Left ventricle myocardium inferior (tissue), 1 donor: ENCODE results near the gene PSMC3. TPM values are rescaled to one million over a fixed set of nuclear protein-coding genes. Genes with fewer than 3 reads are reported as not detected.

Source experiments
- DNase-seq: peaks from one replicate; pipeline ENCODE4 v3.0.0-alpha.2; 2020
- H3K27ac ChIP-seq: fragments of 200-600 bp; replicated peaks from 2 replicates; pipeline ENCODE4 v1.8.0; 2021
- H3K27me3 ChIP-seq: fragments of 200-600 bp; 2 replicates; pipeline ENCODE4 v1.8.0; 2021; ENCODE audit warnings: low read depth
- H3K36me3 ChIP-seq: fragments of 200-600 bp; 2 replicates; pipeline ENCODE4 v1.8.0; 2021
- H3K4me1 ChIP-seq: fragments of 200-600 bp; 2 replicates; pipeline ENCODE4 v1.8.0; 2021
- H3K4me3 ChIP-seq: fragments of 200-600 bp; 2 replicates; pipeline ENCODE4 v1.8.0; 2021; ENCODE audit warnings: mild to moderate bottlenecking, moderate library complexity
- H3K9me3 ChIP-seq: fragments of 200-600 bp; replicated peaks from 2 replicates; pipeline ENCODE4 v1.8.0; 2021
- intact Hi-C: fragments of 100-400 bp; cut with micrococcal nuclease; formaldehyde crosslinking; loops from one replicate; pipeline ENCODE4 v1.11.0; 2022
- microRNA-seq: library from miRNA; unstranded; fragments of <30 nt; microRNA quantifications from one replicate; pipeline ENCODE4 v1.2.0, GENCODE V29; 2020
- total RNA-seq: library from RNA; stranded (reverse); fragmentation: NEBNext Ultra II Directional; extraction: Animal tissue kit (Norgen Biotek cat#: 25700); gene quantifications from one replicate; pipeline ENCODE4 v1.2.1, GENCODE V29; 2021
- TF ChIP-seq, protein P1 (sequence below): fragments of 200-600 bp; IDR thresholded peaks from 2 replicates; pipeline ENCODE4 v1.8.0; 2021; ENCODE audit warnings: antibody characterized with exemption, mild to moderate bottlenecking, borderline replicate concordance
- donor health status: DM: no; HTN: yes; CAD: no; lungs with severe emphysema.

The PSMC3 gene
- total RNA-seq, 1 donor from 2014 or later: 146 TPM

DNA sequence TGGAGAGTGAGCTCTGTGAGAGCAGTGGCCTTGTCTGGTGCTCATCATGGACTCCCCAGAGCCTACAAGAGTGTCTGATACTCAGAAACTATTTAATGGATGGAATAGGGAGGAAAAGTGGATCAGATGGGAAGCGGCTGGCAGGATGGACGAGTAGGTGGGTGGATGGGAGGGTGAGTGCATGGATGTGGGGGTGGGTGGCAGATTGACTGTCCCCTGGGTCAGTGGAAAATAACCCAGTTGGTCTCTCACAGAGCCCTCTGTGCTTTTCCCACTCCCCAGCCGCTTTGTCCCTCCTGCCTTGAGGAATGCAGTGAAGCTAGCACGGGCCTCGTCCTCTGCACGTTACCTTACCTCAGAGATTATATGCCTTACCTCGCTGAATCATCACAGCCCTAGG is 53.8 kb downstream of the PSMC3 start:
- Histone ChIP-seq H3K4me1 (no peaks in the 10 kb centered on the region), H3K36me3 (no peaks in the 10 kb centered on the region), H3K27ac (no peak overlapping the region), H3K27me3 (no peaks in the 10 kb centered on the region), H3K9me3 (no peaks in the 10 kb centered on the region), H3K4me3 (no peak overlapping the region)
- intact Hi-C loops: no loop called here
- no peak for DNase-seq
- TF ChIP-seq, protein P1, sequence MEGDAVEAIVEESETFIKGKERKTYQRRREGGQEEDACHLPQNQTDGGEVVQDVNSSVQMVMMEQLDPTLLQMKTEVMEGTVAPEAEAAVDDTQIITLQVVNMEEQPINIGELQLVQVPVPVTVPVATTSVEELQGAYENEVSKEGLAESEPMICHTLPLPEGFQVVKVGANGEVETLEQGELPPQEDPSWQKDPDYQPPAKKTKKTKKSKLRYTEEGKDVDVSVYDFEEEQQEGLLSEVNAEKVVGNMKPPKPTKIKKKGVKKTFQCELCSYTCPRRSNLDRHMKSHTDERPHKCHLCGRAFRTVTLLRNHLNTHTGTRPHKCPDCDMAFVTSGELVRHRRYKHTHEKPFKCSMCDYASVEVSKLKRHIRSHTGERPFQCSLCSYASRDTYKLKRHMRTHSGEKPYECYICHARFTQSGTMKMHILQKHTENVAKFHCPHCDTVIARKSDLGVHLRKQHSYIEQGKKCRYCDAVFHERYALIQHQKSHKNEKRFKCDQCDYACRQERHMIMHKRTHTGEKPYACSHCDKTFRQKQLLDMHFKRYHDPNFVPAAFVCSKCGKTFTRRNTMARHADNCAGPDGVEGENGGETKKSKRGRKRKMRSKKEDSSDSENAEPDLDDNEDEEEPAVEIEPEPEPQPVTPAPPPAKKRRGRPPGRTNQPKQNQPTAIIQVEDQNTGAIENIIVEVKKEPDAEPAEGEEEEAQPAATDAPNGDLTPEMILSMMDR: no peak

DNA sequence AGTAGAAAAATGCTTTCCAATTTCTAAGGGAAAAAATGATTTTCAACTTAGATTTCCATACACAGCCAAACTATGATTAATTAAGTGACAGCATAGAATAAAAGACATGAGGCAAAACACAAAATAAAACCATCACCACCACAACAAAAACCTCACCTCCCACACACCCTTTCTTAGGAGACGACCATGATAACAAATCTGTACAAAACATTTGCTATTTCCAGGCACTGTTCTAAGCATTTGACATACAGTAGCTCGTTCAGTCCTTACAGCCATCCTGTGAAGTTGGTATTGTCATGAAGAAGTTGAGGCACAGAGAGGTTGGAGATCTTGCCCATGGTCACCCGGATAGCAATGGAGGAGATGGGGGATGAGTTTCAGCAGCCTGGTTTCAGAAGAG is 56.6 kb downstream of the PSMC3 start:
- H3K36me3 ChIP-seq: no peaks in the 10 kb centered on the region
- TF ChIP-seq, protein P1: no peak
- intact Hi-C loops: no loop called here

More for the DNA sequence above, 56.6 kb downstream of the PSMC3 start:
- Histone ChIP-seq H3K4me1 (no peaks in the 10 kb centered on the region), H3K27me3 (no peaks in the 10 kb centered on the region), H3K27ac (no peak overlapping the region), H3K4me3 (no peak overlapping the region), H3K9me3 (no peaks in the 10 kb centered on the region)
- no peak for DNase-seq

Small RNA genes lying within 50 kb of the gene (microRNA-seq; reads per million reads assigned to microRNA genes)
- not detected for gene MIR4487

Other genes starting within 250 kb of the PSMC3 start
- gene ARFGAP2, start 249.6 kb downstream of the PSMC3 start, total RNA-seq: 47.8 TPM
- 198 TPM for gene PACSIN3, start 240.0 kb downstream of the PSMC3 start, total RNA-seq
- 8.7 TPM for gene DDB2, start 211.5 kb downstream of the PSMC3 start, total RNA-seq
- gene ACP2, start 177.6 kb downstream of the PSMC3 start, total RNA-seq: 17.7 TPM
- 11.7 TPM for gene NR1H3, start 168.4 kb downstream of the PSMC3 start, total RNA-seq
- 40.9 TPM for gene MADD, start 156.3 kb downstream of the PSMC3 start, total RNA-seq
- gene MYBPC3, start 73.7 kb downstream of the PSMC3 start, total RNA-seq: 2,538 TPM
- gene SPI1, start 47.9 kb downstream of the PSMC3 start, total RNA-seq: 8.3 TPM
- 36.5 TPM for gene SLC39A13, start 17.8 kb downstream of the PSMC3 start, total RNA-seq
- gene RAPSN, start 22.7 kb upstream of the PSMC3 start, total RNA-seq: 2.2 TPM
- 88.6 TPM for gene CELF1, start 126.7 kb upstream of the PSMC3 start, total RNA-seq
- 23.6 TPM for gene PTPMT1, start 139.2 kb upstream of the PSMC3 start, total RNA-seq
- gene KBTBD4, start 152.5 kb upstream of the PSMC3 start, total RNA-seq: 14.2 TPM
- gene NDUFS3, start 152.6 kb upstream of the PSMC3 start, total RNA-seq: 296 TPM
- 0.22 TPM for gene FAM180B, start 160.2 kb upstream of the PSMC3 start, total RNA-seq
- 0.58 TPM for gene C1QTNF4, start 168.0 kb upstream of the PSMC3 start, total RNA-seq
- 93.7 TPM for gene MTCH2, start 216.1 kb upstream of the PSMC3 start, total RNA-seq